H9 (cell line): ENCODE data around the gene CAB39. TPM values are rescaled to one million over a fixed set of nuclear protein-coding genes. Genes with fewer than 3 reads are reported as not detected.
A peak's percentile ranks its signal among the peaks of the same experiment; 100 is the strongest.

Source experiments
- DNase-seq: peaks from one replicate; pipeline ENCODE4 v3.0.0-alpha.2; 2017
- H2AFZ ChIP-seq: one replicate; pipeline ENCODE4 v1.6.1; 2013; ENCODE audit warnings: mild to moderate bottlenecking, low read length, control low read depth, moderate library complexity
- H2AK5ac ChIP-seq: 2 replicates; pipeline ENCODE4 v1.6.1; 2013; ENCODE audit warnings: low read length, control low read depth, mixed read lengths; ENCODE audit not compliant: insufficient read length
- H2BK120ac ChIP-seq: one replicate; pipeline ENCODE4 v1.6.1; 2013; ENCODE audit warnings: low read depth, mild to moderate bottlenecking, low read length, control low read depth, inconsistent platforms; ENCODE audit not compliant: poor library complexity, severe bottlenecking
- H2BK12ac ChIP-seq: 2 replicates; pipeline ENCODE4 v1.6.1; 2013; ENCODE audit warnings: low read length, control low read depth, mixed read lengths, low read depth; ENCODE audit not compliant: insufficient read length
- H2BK15ac ChIP-seq: 2 replicates; pipeline ENCODE4 v1.6.1; 2013; ENCODE audit warnings: low read depth, low read length, control low read depth
- H2BK20ac ChIP-seq: one replicate; pipeline ENCODE4 v1.6.1; 2013; ENCODE audit warnings: low read depth, mild to moderate bottlenecking, low read length, control low read depth, inconsistent platforms; ENCODE audit not compliant: poor library complexity, severe bottlenecking
- H2BK5ac ChIP-seq: 2 replicates; pipeline ENCODE4 v1.6.1; 2013; ENCODE audit warnings: low read length, control low read depth, mixed read lengths; ENCODE audit not compliant: insufficient read length
- H3K14ac ChIP-seq: 2 replicates; pipeline ENCODE4 v1.6.1; 2013; ENCODE audit warnings: low read length, control low read depth; ENCODE audit not compliant: insufficient read depth
- H3K18ac ChIP-seq: 2 replicates; pipeline ENCODE4 v1.6.1; 2013; ENCODE audit warnings: low read depth, mild to moderate bottlenecking, mixed read lengths, low read length, control low read depth; ENCODE audit not compliant: insufficient read length
- H3K23ac ChIP-seq: 2 replicates; pipeline ENCODE4 v1.6.1; 2013; ENCODE audit warnings: low read length, control low read depth, mixed read lengths, low read depth; ENCODE audit not compliant: insufficient read length
- H3K23me2 ChIP-seq: 2 replicates; pipeline ENCODE4 v1.6.1; 2013; ENCODE audit warnings: low read depth, mild to moderate bottlenecking, mixed read lengths, low read length, control low read depth; ENCODE audit not compliant: insufficient read length, poor library complexity, severe bottlenecking
- H3K27ac ChIP-seq: 2 replicates; pipeline ENCODE4 v1.5.1; 2013; ENCODE audit warnings: low read length, control low read depth, mixed read lengths, low read depth; ENCODE audit not compliant: insufficient read length
- H3K27me3 ChIP-seq: 2 replicates; pipeline ENCODE4 v1.6.1; 2013; ENCODE audit warnings: low read length, control low read depth, inconsistent platforms; ENCODE audit not compliant: insufficient read depth
- H3K4ac ChIP-seq: 2 replicates; pipeline ENCODE4 v1.6.1; 2013; ENCODE audit warnings: low read depth, mild to moderate bottlenecking, control low read depth, inconsistent platforms, low read length, moderate library complexity
- H3K4me1 ChIP-seq: 2 replicates; pipeline ENCODE4 v1.6.1; 2013; ENCODE audit warnings: low read length, control low read depth, inconsistent platforms; ENCODE audit not compliant: insufficient read depth
- H3K4me2 ChIP-seq: 2 replicates; pipeline ENCODE4 v1.6.1; 2013; ENCODE audit warnings: low read length, control low read depth, mixed read lengths; ENCODE audit not compliant: insufficient read length, insufficient read depth
- H3K56ac ChIP-seq: 2 replicates; pipeline ENCODE4 v1.6.1; 2013; ENCODE audit warnings: low read depth, mild to moderate bottlenecking, mixed read lengths, low read length, control low read depth; ENCODE audit not compliant: insufficient read length
- H3K79me1 ChIP-seq: 2 replicates; pipeline ENCODE4 v1.6.1; 2013; ENCODE audit warnings: low read depth, mild to moderate bottlenecking, moderate library complexity, low read length, control low read depth, inconsistent platforms; ENCODE audit not compliant: insufficient read depth, poor library complexity, severe bottlenecking
- H3K79me2 ChIP-seq: 2 replicates; pipeline ENCODE4 v1.6.1; 2013; ENCODE audit warnings: low read length, control low read depth, inconsistent platforms; ENCODE audit not compliant: insufficient read depth
- H3K9ac ChIP-seq: 2 replicates; pipeline ENCODE4 v1.6.1; 2013; ENCODE audit warnings: low read length, control low read depth, mixed read lengths; ENCODE audit not compliant: insufficient read length; ENCODE audit errors: extremely low read depth
- H3K9me3 ChIP-seq: one replicate; pipeline ENCODE4 v1.6.1; 2013; ENCODE audit warnings: low read depth, low read length, inconsistent platforms; ENCODE audit not compliant: control insufficient read depth
- H3T11ph ChIP-seq: one replicate; pipeline ENCODE4 v1.6.1; 2013; ENCODE audit warnings: mild to moderate bottlenecking, low read length, control low read depth, inconsistent platforms
- H4K20me1 ChIP-seq: one replicate; pipeline ENCODE4 v1.6.1; 2013; ENCODE audit not compliant: control insufficient read depth, insufficient read length, insufficient read depth
- H4K5ac ChIP-seq: 2 replicates; pipeline ENCODE4 v1.6.1; 2013; ENCODE audit warnings: low read depth, mild to moderate bottlenecking, mixed read lengths, low read length, control low read depth; ENCODE audit not compliant: insufficient read length
- H4K8ac ChIP-seq: replicated peaks from 2 replicates; pipeline ENCODE4 v1.6.1; 2013; ENCODE audit warnings: low read length, control low read depth, mixed read lengths, low read depth; ENCODE audit not compliant: insufficient read length
- H4K91ac ChIP-seq: 2 replicates; pipeline ENCODE4 v1.6.1; 2013; ENCODE audit warnings: low read depth, mild to moderate bottlenecking, moderate library complexity, mixed read lengths, low read length, control low read depth; ENCODE audit not compliant: insufficient read length
- H3K27ac Mint-ChIP-seq, 3 experiments: 2 replicates in 2 of 3; 3 replicates in 1 of 3; pipeline ENCODE4 v1.8.0; 2020 to 2021; ENCODE audit warnings: mixed read lengths in 3 of 3, mild to moderate bottlenecking in 1 of 3, moderate library complexity in 1 of 3
- H3K27me3 Mint-ChIP-seq: 2 replicates; pipeline ENCODE4 v1.8.0; 2021; ENCODE audit warnings: low read depth, mild to moderate bottlenecking, moderate library complexity, mixed read lengths
- H3K36me3 Mint-ChIP-seq, 3 experiments: 2 replicates in 2 of 3; 3 replicates in 1 of 3; pipeline ENCODE4 v1.8.0; 2020 to 2021; ENCODE audit warnings: low read depth in 3 of 3, mixed read lengths in 3 of 3; ENCODE audit not compliant: insufficient read depth in 1 of 3
- H3K4me1 Mint-ChIP-seq, 2 experiments: 2 replicates each; pipeline ENCODE4 v1.8.0; 2020; ENCODE audit warnings: mixed read lengths in 2 of 2
- H3K4me3 Mint-ChIP-seq, 2 experiments: 2 replicates in 1 of 2; 3 replicates in 1 of 2; pipeline ENCODE4 v1.8.0; 2020 to 2021; ENCODE audit warnings: mild to moderate bottlenecking in 2 of 2, mixed read lengths in 2 of 2, moderate library complexity in 1 of 2
- H3K9me3 Mint-ChIP-seq, 2 experiments: 2 replicates in 1 of 2; 3 replicates in 1 of 2; pipeline ENCODE4 v1.8.0; 2020; ENCODE audit warnings: mild to moderate bottlenecking in 2 of 2, mixed read lengths in 2 of 2, moderate library complexity in 1 of 2
- CTCF ChIP-seq: fragments of 200-600 bp; sonication (generic); conservative IDR thresholded peaks from 3 replicates; pipeline ENCODE4 v1.8.0; 2021; ENCODE audit warnings: antibody characterized with exemption, mild to moderate bottlenecking
- WGBS: extraction: QIAGEN DNeasy Blood & Tissue Kit; methylation state at CpG from one replicate; pipeline ENCODE4 v1.1.7; 2013; ENCODE audit warnings: missing lambda C conversion rate, low lambda C conversion rate, mixed read lengths; ENCODE audit not compliant: insufficient read length; ENCODE audit errors: extremely low coverage; 5-methylcytosine and 5-hydroxymethylcytosine counted together
- total RNA-seq: library from RNA; stranded (reverse); gene quantifications from 2 replicates; pipeline ENCODE4 v1.2.1, GENCODE V29; 2021

The CAB39 gene
- total RNA-seq, 1 experiment from 2014 or later = 42.7 TPM

GRCh38 chr2:230809015-230809414, 96.4 kb downstream of the CAB39 start:
- no peak overlapping the region for H2BK5ac ChIP-seq
- no peak overlapping the region for H2BK20ac ChIP-seq
- no peak overlapping the region for H4K5ac ChIP-seq
- no peak overlapping the region for H3K9ac ChIP-seq
- no peak overlapping the region for H2AK5ac ChIP-seq
- H3K9me3 ChIP-seq = no peaks in the 10 kb centered on the region
- no peak overlapping the region for H3K18ac ChIP-seq
- no peak overlapping the region for H2BK12ac ChIP-seq
- no peak for TF ChIP-seq CTCF
- H3K27ac ChIP-seq = no peak overlapping the region
- Mint-ChIP-seq H3K9me3 (no peaks in the 10 kb centered on the region), H3K4me3 (no peak overlapping the region), H3K4me1 (peaks cover 6 to 9% of the 10 kb centered on the region in 2 experiments; a peak in 2 of 4 replicates), H3K27me3 (no peaks in the 10 kb centered on the region), H3K36me3 (peaks cover 9 to 18% (median 16%) of the 10 kb centered on the region in 3 experiments; a peak in 6 of 7 replicates), H3K27ac (0 out of 7 replicates have a peak overlapping the region, but pooled peaks have one; percentile 7 to 10 (median 8))
- H3T11ph ChIP-seq = no peak overlapping the region
- no peak overlapping the region for H3K4me2 ChIP-seq
- no peaks in the 10 kb centered on the region for H3K79me2 ChIP-seq
- no peaks in the 10 kb centered on the region for H3K79me1 ChIP-seq
- H4K91ac ChIP-seq = no peak overlapping the region
- no peak overlapping the region for H4K8ac ChIP-seq
- no peak overlapping the region for H2BK15ac ChIP-seq
- no peak overlapping the region for H2BK120ac ChIP-seq
- H3K14ac ChIP-seq = no peak overlapping the region
- no peak overlapping the region for H2AFZ ChIP-seq
- H4K20me1 ChIP-seq = no peaks in the 10 kb centered on the region
- H3K23me2 ChIP-seq = no peaks in the 10 kb centered on the region
- no peak overlapping the region for H3K4ac ChIP-seq
- H3K4me1 ChIP-seq = no peaks in the 10 kb centered on the region; the same call in 1 of the 2 replicates
- no peaks in the 10 kb centered on the region for H3K27me3 ChIP-seq
- WGBS = no CpG with 5 or more reads among the region's 10 CpGs
- H3K56ac ChIP-seq = no peak overlapping the region
- DNase-seq = no peak
- H3K23ac ChIP-seq = no peak overlapping the region
